GM19193 (cell line): ENCODE results near the gene TCOF1.

Experiments
- POLR2A ChIP-seq: IDR thresholded peaks from 4 replicates; pipeline ENCODE4 v1.6.1; 2011; ENCODE audit not compliant: insufficient read depth, insufficient read length; ENCODE audit errors: extremely low read depth

TCOF1 gene, protein sequence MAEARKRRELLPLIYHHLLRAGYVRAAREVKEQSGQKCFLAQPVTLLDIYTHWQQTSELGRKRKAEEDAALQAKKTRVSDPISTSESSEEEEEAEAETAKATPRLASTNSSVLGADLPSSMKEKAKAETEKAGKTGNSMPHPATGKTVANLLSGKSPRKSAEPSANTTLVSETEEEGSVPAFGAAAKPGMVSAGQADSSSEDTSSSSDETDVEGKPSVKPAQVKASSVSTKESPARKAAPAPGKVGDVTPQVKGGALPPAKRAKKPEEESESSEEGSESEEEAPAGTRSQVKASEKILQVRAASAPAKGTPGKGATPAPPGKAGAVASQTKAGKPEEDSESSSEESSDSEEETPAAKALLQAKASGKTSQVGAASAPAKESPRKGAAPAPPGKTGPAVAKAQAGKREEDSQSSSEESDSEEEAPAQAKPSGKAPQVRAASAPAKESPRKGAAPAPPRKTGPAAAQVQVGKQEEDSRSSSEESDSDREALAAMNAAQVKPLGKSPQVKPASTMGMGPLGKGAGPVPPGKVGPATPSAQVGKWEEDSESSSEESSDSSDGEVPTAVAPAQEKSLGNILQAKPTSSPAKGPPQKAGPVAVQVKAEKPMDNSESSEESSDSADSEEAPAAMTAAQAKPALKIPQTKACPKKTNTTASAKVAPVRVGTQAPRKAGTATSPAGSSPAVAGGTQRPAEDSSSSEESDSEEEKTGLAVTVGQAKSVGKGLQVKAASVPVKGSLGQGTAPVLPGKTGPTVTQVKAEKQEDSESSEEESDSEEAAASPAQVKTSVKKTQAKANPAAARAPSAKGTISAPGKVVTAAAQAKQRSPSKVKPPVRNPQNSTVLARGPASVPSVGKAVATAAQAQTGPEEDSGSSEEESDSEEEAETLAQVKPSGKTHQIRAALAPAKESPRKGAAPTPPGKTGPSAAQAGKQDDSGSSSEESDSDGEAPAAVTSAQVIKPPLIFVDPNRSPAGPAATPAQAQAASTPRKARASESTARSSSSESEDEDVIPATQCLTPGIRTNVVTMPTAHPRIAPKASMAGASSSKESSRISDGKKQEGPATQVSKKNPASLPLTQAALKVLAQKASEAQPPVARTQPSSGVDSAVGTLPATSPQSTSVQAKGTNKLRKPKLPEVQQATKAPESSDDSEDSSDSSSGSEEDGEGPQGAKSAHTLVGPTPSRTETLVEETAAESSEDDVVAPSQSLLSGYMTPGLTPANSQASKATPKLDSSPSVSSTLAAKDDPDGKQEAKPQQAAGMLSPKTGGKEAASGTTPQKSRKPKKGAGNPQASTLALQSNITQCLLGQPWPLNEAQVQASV (N-terminal part only)

DNA sequence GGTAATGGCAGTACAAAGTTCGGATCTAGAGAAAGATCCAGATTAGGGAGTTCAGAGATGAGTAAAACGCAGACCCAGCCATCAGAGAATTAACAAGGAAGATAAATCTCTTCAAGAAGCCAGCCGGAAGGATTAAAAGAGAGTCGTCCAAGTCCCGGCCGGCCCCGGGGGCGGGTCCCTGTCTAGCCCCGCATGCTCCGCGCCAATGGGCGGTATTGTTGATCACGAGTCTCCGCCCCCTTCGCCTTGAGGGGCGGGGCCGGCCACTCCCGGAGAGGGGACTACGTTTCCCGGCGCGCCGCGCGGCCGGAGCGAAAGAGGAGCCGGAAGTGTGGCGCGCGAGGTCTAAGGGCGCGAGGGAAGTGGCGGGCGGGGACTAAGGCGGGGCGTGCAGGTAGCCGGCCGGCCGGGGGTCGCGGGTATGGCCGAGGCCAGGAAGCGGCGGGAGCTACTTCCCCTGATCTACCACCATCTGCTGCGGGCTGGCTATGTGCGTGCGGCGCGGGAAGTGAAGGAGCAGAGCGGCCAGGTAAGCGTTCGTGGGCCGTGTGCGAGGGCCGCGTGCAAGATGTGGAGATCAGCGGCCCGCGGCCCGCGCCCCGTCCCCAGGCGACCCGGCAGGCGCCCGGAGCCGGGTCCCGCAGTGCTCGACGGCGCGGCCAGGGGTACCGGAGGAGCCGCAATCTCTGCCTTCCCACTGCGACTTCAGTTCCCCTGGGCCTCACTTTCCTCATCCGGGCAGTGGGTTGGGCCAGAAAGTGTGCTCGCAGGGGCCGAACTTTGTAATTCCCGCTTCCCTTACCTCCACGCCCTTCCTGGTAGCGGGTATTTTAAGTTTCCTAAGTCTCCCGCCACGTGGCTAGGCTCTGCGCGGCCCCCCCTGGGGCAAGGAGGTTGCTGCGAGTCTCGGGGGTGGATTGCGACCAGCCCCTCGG is at the start of gene TCOF1:
TSS of gene TCOF1 (plus strand) at position 372 of the 935 bp plus-strand sequence. CDS start at position 422, 50 bp downstream.
- TF ChIP-seq POLR2A, result peak; percentile 65

- no peak for TF ChIP-seq POLR2A
Measured at GRCh38 chr5:150309101-150309885, 48.2 kb upstream of the TCOF1 start.

DNA sequence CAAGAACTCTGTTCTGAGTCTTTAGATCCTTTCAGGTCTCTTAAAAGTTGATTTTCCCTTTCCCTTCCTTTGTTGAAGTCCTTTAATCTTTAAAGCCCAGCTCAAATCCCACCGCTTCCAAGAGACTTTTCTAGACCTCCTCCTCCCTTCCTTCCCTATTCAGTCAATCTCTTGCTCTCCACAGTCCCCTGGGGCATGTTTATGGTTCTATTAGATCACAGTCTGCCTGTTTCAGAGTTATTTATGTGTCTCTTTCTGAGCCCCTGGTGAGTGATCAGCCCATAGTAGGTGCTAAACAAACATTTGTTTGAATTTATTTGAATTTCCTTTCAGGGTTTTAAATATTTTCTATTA is 47.6 kb upstream of the TCOF1 start:
- TF ChIP-seq POLR2A, result no peak

GRCh38 chr5:150310246-150310645 is 47.3 kb upstream of the TCOF1 start:
- TF ChIP-seq POLR2A, result no peak

DNA sequence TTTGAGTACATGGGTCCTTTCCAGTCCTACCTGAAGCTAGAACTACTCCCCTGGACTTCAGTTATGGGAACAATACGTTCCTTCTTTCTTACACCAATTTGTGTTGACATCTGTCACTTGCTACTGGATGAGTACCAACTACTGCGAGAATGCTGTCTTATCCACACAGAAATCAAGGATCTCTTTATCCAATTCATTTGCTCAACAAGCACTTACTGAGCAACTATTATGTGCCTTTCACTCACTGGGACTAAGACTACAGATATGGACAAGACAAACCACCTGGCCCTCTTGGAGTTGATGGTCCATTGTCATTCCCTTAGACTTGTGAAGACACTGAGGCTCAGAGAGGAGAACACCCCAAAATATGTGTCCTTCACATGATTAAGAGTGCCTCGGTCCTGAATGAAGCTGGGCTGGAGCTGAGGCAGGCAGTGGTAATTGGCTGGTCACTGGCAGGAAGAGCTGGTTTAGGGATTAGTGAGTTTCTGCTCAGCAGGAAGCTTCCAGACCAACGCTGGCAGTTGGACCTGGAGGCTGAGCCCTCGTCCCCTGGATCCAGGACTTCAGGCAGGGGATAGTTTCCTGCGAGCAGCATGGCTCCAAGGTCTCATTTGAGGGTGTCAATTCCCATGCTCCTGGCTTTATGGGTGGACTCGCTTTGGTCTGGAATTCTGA is 46.3 kb upstream of the TCOF1 start:
- no peak for TF ChIP-seq POLR2A

- no peak for TF ChIP-seq POLR2A
Measured at GRCh38 chr5:150312518-150312917, 45.0 kb upstream of the TCOF1 start.

DNA sequence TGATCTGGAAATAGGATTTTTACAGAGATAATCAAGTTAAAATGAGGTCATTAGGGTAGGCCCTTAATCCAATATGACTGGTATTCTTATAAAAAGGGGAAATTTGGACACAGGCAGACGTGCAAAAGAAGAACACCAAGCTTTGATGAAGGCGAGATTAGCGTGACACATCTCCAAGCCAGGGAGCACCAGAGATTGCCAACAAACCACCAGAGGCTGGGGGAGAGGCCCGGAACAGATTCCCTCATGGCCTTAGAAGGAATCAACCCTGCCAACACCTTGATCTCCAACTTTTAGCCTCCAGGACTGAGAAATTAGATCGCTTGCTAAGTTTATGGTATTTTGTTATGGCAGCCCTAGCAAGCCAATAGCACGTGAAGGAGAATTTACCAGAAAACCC is 44.0 kb upstream of the TCOF1 start:
- TF ChIP-seq POLR2A, result no peak

GRCh38 chr5:150313921-150314716 is 43.4 kb upstream of the TCOF1 start:
- no peak for TF ChIP-seq POLR2A

GRCh38 chr5:150315245-150315644 is 42.3 kb upstream of the TCOF1 start:
- TF ChIP-seq POLR2A, result no peak

- no peak for TF ChIP-seq POLR2A
Measured at GRCh38 chr5:150316320-150316719, 41.2 kb upstream of the TCOF1 start.

- no peak for TF ChIP-seq POLR2A
Measured at GRCh38 chr5:150317048-150318003, 40.2 kb upstream of the TCOF1 start.
